HUES64 (cell line): Measurements from ENCODE around the gene SNX22.

Experiments
- H3K27ac ChIP-seq: 2 replicates; pipeline ENCODE4 v1.7.0; 2013; ENCODE audit warnings: low read depth, low read length, inconsistent platforms
- H3K27me3 ChIP-seq: 2 replicates; pipeline ENCODE4 v1.6.1; 2013; ENCODE audit warnings: mild to moderate bottlenecking, low read length; ENCODE audit not compliant: insufficient read depth
- H3K36me3 ChIP-seq: 2 replicates; pipeline ENCODE4 v1.6.1; 2013; ENCODE audit warnings: mild to moderate bottlenecking, low read length; ENCODE audit not compliant: insufficient read depth
- H3K4me1 ChIP-seq: 2 replicates; pipeline ENCODE4 v1.6.1; 2013; ENCODE audit warnings: mild to moderate bottlenecking, low read length, moderate library complexity; ENCODE audit not compliant: insufficient read depth
- H3K4me3 ChIP-seq: 2 replicates; pipeline ENCODE4 v1.5.1; 2013; ENCODE audit warnings: mild to moderate bottlenecking, low read length, moderate library complexity
- H3K9ac ChIP-seq: 2 replicates; pipeline ENCODE4 v1.6.1; 2013; ENCODE audit warnings: mild to moderate bottlenecking, low read depth, low read length
- H3K9me3 ChIP-seq: 2 replicates; pipeline ENCODE4 v1.6.1; 2013; ENCODE audit warnings: low read depth, low read length; ENCODE audit not compliant: insufficient read depth
- WGBS: fragments of 150-250, 120-280 bp; methylation state at CpG from one replicate; pipeline ENCODE4 v1.1.7; 2013; ENCODE audit warnings: missing lambda C conversion rate; 5-methylcytosine and 5-hydroxymethylcytosine counted together

Gene SNX22

DNA sequence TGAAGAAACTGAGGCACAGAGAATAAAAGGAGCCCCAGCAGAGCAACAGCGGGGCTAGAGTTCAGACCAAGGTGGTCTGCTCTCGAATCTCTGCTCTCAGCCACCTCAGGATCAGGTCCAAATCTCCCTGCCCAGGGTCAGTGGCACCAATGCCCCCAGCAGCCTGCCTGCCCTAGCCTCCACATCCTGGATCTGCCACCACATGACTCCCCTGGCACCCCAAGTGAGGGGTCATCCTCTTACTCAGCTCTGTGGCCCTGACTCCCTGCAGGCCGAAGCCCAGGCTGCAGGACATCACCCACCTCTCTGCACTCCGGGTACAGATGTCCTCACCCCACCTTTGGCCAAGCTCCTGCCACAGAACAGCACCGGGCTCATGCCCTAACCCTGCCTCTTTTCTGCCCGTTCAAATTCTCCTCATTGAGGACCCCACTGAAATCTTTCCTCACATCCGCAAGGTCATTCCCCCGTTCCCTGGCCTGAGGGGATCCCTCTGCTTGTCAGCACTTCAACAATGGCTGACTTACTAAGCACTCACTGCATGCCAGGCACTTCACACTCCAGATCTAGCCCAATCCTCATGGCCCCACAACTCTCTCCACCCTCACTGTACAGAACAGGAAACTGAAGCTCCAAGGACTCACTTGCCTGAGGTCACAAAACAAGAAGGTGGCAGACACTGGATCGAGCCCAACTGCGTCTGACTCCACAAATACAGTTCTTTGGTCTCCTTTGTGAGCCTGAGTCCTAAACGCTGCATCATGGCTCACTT lies 7.0 kb downstream of the SNX22 start:
- H3K36me3 ChIP-seq = peaks cover 71% of the 10 kb centered on the region
- no peaks in the 10 kb centered on the region for H3K9me3 ChIP-seq
- no peak overlapping the region for H3K27ac ChIP-seq
- no peaks in the 10 kb centered on the region for H3K27me3 ChIP-seq
- no peak overlapping the region for H3K9ac ChIP-seq
- H3K4me1 ChIP-seq = peaks cover 9% of the 10 kb centered on the region
- no peak overlapping the region for H3K4me3 ChIP-seq
- 94% methylated on average over 11 of the region's 11 CpGs for WGBS

DNA sequence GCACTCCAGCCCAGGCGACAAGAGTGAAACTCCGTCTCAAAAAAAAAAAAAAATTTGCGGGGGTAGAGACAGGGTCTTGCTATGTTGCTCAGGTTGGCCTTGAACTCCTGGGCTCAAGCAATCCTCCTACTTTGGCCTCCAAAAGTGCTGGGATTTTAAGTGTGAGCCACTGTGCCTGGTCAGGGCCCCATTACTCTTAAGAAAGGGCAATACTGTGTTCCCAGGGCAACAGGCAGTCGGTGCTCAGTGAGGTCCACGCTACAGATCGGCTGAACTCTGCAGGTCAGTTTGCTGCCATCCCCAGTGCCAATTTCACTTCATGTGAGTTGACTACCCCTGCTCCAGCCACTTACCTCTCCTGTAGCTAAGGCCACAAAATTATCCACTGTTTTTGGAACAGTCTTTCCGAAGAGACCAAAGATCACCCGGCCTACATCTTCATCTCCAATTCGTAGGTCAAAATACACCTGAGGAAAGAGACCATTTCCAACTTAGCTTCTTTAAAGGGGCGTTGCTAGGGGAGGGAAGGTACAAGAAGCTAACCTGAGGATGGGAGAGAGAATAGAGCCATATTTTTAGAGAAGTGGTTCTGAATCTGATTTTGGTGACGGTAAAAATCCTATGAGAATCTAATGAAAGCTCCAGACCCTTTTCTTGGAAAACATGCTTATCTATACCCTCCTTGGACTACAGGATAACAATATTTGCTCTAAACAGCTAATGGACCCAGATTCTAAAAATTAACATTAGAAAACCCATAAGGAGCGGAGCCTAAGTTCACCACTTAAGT lies 10.4 kb downstream of the SNX22 start:
- WGBS = 78% methylated on average over 12 of the region's 12 CpGs
- Histone ChIP-seq H3K4me1 (peaks cover 19% of the 10 kb centered on the region), H3K9me3 (no peaks in the 10 kb centered on the region), H3K4me3 (peak overlapping the region; percentile 95), H3K27me3 (no peaks in the 10 kb centered on the region), H3K27ac (peak overlapping the region; percentile 87), H3K9ac (peak overlapping the region; percentile 94), H3K36me3 (peaks cover 46% of the 10 kb centered on the region)

DNA sequence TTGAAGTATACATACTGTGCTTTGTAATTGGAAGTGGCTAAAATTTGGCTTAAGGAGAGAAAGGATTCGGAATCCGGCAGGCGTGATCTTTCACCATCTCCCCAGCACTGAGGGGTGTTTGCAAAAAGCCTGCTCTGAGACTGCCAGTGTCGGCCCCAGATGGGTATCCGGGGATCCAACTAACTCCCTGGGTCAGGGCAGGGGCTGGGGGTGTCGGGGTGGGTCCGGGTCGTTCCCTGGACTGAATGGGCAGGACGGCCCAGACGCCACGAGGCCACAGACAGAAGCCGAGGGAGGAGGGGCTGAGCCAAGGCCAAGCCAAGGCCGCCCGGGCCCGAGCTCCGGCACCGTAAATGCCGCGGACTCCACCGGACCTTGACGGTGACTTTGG lies 10.9 kb downstream of the SNX22 start:
- under 1% methylated on average over 21 of the region's 21 CpGs for WGBS
- peaks cover 19% of the 10 kb centered on the region for H3K4me1 ChIP-seq
- peak overlapping the region; percentile 95 for H3K4me3 ChIP-seq
- H3K27ac ChIP-seq = peak overlapping the region; percentile 87
- peak overlapping the region; percentile 94 for H3K9ac ChIP-seq
- H3K9me3 ChIP-seq = no peaks in the 10 kb centered on the region
- H3K36me3 ChIP-seq = peaks cover 40% of the 10 kb centered on the region
- H3K27me3 ChIP-seq = no peaks in the 10 kb centered on the region

DNA sequence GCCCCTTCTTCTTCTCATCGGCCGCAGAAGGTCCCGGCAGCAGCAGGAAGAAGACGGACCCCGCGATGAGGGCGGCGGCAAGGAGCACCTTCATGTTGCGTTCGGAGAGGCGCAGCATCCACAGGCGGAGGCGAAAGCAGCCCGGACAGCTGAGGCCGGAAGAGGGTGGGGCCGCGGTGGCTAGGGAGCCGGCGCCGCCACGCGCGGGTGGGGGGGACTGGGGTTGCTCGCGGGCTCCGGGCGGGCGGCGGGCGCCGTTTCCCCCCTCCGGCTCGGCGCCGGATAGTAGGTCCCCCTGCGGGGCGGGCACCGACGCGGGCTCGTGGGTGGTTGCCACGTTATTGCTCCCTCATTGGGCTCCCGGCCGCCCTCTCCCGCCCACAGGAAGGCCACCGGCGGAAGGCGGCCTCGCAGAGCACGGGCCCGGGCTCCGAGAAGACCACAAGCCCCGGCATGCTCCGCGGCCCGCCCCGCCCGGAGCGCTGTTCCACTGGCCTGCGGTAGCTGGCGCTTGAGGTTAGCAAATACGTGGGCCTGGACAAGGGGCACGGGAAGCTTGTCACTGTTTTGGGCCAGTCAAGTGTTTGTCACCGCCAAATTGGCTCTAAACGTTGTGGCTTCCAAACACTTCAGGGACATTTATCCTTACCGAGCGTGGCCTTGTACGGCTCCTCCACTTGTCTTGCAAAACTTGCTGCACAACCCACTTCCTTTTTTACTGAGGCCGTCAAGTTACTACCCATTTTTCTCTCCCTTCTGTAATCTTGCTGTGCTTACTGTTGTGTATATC lies 11.5 kb downstream of the SNX22 start, which contains the start of gene PPIB:
Gene PPIB, minus strand, starts transcription at position 154 of the 790 bp plus-strand sequence. Its CDS starts 36 bp downstream, at position 118.
- Histone ChIP-seq H3K4me1 (peaks cover 19% of the 10 kb centered on the region), H3K27me3 (no peaks in the 10 kb centered on the region)

DNA sequence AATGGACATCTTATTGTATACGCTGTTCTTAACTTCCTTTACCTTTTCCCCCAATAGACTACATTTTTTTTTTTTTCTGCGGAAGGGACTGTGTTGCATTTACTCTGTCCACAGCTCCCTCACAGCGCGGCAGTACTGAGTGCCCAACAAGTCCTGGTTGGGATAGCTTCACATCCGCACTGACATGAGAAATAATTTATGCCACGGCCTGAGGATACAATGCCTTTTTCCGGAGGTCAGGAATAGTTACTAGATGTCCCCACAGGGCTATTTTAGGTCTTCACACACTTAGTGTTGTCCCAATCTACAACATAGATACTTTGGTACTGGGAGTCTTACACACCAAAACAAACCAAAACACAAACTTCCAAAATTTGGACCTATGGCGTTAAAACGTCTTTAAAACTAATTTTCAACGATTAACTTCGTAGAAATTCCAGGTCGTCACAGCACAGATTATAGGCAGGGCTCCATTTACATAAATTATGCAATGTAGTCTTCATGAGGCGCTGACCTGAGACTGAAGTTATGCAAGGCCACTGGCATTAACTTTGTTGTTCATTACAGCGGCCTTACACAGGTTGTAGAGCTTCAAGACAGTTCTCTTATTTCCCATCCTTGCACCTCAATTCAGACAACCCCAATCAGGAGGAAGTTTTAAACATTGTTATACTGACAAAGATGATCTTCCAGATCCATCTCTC lies 12.3 kb downstream of the SNX22 start:
- Histone ChIP-seq H3K27ac (peak overlapping the region; percentile 16; the same call in 1 of the 2 replicates), H3K4me3 (peak overlapping the region; percentile 95)

More for the DNA sequence above, 11.5 kb downstream of the SNX22 start, which contains the start of gene PPIB:
- whole genome bisulfite sequencing = 2% methylated on average over 69 of the region's 69 CpGs
- Histone ChIP-seq H3K27ac (peak within 1 kb of the TSS; percentile 87), H3K36me3 (peaks cover 34% of the 10 kb centered on the region), H3K4me3 (peak within 1 kb of the TSS; percentile 95), H3K9ac (peak within 1 kb of the TSS; percentile 94), H3K9me3 (no peaks in the 10 kb centered on the region)

DNA sequence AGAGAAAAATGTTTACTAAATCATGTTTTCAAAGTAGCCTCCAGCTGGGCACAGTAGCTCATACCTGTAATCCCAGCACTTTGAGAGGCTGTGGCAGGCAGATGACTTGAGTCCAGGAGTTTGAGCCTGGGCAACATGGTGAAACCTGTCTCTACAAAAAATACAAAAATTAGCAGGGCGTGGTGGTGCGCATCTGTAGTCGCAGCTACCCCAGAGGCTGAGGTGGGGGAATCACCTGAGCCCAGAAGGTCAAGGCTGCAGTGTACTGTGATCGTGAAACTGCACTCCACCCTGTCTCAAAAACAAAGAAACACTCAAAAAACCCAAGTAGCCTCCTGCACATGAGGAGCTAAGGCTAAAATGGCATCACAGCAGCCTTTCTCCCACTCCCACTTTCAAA lies 12.9 kb downstream of the SNX22 start:
- H3K9me3 ChIP-seq = no peaks in the 10 kb centered on the region
- WGBS = 96% methylated on average over 4 of the region's 4 CpGs
- peaks cover 19% of the 10 kb centered on the region for H3K4me1 ChIP-seq
- no peaks in the 10 kb centered on the region for H3K27me3 ChIP-seq
- H3K27ac ChIP-seq = no peak overlapping the region
- H3K9ac ChIP-seq = no peak overlapping the region
- no peak overlapping the region for H3K4me3 ChIP-seq
- H3K36me3 ChIP-seq = peaks cover 20% of the 10 kb centered on the region

More for the DNA sequence above, 12.3 kb downstream of the SNX22 start:
- Histone ChIP-seq H3K36me3 (peaks cover 26% of the 10 kb centered on the region), H3K4me1 (peaks cover 19% of the 10 kb centered on the region), H3K9ac (peak overlapping the region; percentile 42), H3K27me3 (no peaks in the 10 kb centered on the region), H3K9me3 (no peaks in the 10 kb centered on the region)
- WGBS = 62% methylated on average over 14 of the region's 14 CpGs

DNA sequence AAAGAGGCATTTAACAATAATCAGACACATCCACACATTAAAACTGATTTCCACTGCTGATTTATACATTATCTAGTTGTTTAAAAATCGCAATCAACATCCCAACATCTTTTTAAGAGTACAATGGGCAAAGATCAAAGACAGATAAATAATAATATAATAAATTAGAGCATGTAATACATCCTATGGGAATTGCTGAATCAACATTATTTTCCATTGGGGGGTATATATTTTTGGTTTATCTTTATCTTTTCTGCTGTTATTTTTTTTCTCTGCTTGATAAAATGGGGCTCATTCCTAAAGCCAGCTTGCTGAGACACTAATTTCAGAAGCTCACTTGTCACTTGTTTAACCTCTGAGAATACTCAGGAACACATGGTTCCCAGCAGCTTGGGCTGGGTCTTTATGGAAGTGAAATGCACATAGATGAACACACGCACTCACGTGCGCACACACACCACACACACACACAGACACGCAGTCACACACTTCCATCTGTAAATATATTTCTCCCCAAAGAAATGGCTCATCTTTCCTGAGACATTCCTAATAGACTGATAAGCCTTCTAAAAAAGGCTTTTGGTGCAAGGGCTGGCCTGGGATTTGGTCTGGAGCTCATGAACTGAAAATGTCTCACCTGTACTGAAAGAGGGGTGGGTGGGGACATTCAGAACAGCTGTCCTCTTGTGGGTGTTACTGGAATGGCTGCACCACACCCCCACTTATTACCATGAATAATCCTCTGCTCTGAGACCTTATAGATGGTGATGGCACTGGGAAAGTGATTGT lies 14.8 kb downstream of the SNX22 start:
- Histone ChIP-seq H3K9ac (no peak overlapping the region), H3K4me3 (no peak overlapping the region), H3K36me3 (peaks cover 15% of the 10 kb centered on the region), H3K27me3 (no peaks in the 10 kb centered on the region), H3K27ac (no peak overlapping the region), H3K4me1 (peaks cover 19% of the 10 kb centered on the region), H3K9me3 (no peaks in the 10 kb centered on the region)
- 93% methylated on average over 4 of the region's 5 CpGs for WGBS

DNA sequence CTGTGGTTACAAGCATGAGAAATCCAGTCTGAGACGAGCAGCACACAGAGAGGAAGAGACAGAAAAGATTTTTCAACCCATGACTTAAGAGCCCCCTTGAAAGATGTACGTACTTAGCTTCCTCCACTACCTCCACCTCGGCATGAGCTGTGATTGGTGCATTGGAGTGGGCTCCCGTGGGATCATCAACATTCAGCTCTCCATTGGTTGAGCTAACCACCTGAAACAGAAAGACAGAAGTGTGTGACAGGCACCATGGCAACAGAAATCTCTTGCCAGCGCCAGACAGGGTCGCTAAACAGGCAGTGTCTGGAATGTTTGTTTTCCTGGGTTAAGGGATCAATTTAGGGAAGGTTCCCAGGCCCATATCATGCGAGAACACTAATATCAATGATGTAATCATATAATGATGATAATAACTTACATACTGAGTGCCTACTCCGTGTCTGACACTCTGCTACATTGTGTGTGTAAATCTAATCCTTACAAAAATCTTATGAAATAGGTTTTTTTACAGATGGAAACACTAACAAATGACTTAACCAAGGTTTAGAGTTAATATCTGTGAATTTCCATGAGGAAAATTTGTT lies 28.8 kb downstream of the SNX22 start:
- Histone ChIP-seq H3K27me3 (no peaks in the 10 kb centered on the region), H3K9ac (no peak overlapping the region), H3K4me3 (no peak overlapping the region), H3K36me3 (peaks cover 37% of the 10 kb centered on the region), H3K27ac (no peak overlapping the region), H3K4me1 (no peaks in the 10 kb centered on the region), H3K9me3 (no peaks in the 10 kb centered on the region)
- WGBS = 85% methylated on average over 6 of the region's 8 CpGs

DNA sequence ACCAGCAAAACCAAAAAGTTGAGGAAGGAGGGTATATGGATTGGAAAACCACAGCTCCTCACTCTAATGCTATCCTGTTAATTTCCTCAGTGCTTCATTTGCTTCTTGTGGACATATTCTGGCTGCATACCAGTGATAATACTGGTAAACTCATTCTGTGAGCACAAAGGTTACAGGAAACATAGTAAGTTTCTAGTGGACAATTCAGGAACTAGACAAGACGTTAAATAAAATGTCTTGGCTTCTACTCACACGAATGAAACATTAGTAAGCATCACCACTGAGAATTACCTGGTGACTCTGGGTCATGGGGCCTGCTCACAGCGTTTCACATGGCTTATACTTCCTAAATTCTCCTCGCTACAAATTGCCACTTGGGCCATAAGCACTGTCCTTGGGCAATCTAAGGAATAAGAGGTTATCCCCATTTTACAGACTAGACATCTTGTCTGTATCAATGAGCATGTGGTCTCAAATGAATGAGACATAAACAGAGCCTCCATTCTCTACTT lies 31.4 kb downstream of the SNX22 start:
- H3K9ac ChIP-seq = no peak overlapping the region
- no peaks in the 10 kb centered on the region for H3K27me3 ChIP-seq
- 94% methylated on average over 4 of the region's 4 CpGs for WGBS
- H3K4me3 ChIP-seq = no peak overlapping the region
- no peaks in the 10 kb centered on the region for H3K9me3 ChIP-seq
- H3K27ac ChIP-seq = no peak overlapping the region
- no peaks in the 10 kb centered on the region for H3K4me1 ChIP-seq
- peaks cover 28% of the 10 kb centered on the region for H3K36me3 ChIP-seq
